Measurements from ENCODE around the gene SPNS2.

The SPNS2 gene

GRCh38 chr17:4509923-4510617 lies 11.4 kb downstream of the SPNS2 start:
- no peak for FAIRE-seq
- TF ChIP-seq CTCF (IDR thresholded peaks at IDR 0.05; ENCODE audit: insufficient read depth, missing control alignments), result no peak
- DNase-seq (ENCODE audit: insufficient read length, low spot score), result no peak

- no peak for FAIRE-seq
- no peak for DNase-seq (ENCODE audit: insufficient read length, low spot score)
- TF ChIP-seq CTCF (IDR thresholded peaks at IDR 0.05; ENCODE audit: insufficient read depth, missing control alignments), result no peak
Measured at GRCh38 chr17:4510618-4510941, 11.9 kb downstream of the SPNS2 start.

- DNase-seq (ENCODE audit: insufficient read length, low spot score) (no peak), FAIRE-seq (no peak)
Measured at GRCh38 chr17:4511199-4511932, 12.7 kb downstream of the SPNS2 start.

GRCh38 chr17:4512156-4513112 lies 13.8 kb downstream of the SPNS2 start:
- DNase-seq (ENCODE audit: insufficient read length, low spot score) (no peak), FAIRE-seq (no peak)
- TF ChIP-seq CTCF (IDR thresholded peaks at IDR 0.05; ENCODE audit: insufficient read depth, missing control alignments), result no peak

More at GRCh38 chr17:4511199-4511932, 12.7 kb downstream of the SPNS2 start:
- TF ChIP-seq CTCF (IDR thresholded peaks at IDR 0.05; ENCODE audit: insufficient read depth, missing control alignments), result no peak

- no peak for FAIRE-seq
- TF ChIP-seq CTCF (IDR thresholded peaks at IDR 0.05; ENCODE audit: insufficient read depth, missing control alignments), result no peak
- no peak for DNase-seq (ENCODE audit: insufficient read length, low spot score)
Measured at GRCh38 chr17:4513113-4514032, 14.7 kb downstream of the SPNS2 start.

- no peak for FAIRE-seq
- no peak for TF ChIP-seq CTCF (IDR thresholded peaks at IDR 0.05; ENCODE audit: insufficient read depth, missing control alignments)
- DNase-seq (ENCODE audit: insufficient read length, low spot score), result no peak
Measured at GRCh38 chr17:4514206-4514605, 15.5 kb downstream of the SPNS2 start.

Measured in D721Med (cell line).